Measurements from ENCODE around the gene INPP5F. TPM values are rescaled to one million over a fixed set of nuclear protein-coding genes. Genes with fewer than 3 reads are reported as not detected.
A peak's percentile ranks its signal among the peaks of the same experiment; 100 is the strongest.

Gene INPP5F
- polyA plus RNA-seq, 1 donor (not counting 4 experiments of a cell fraction or from before 2014, with no cell fraction given) = 21.1 TPM

- peak overlapping the region; percentile 6 for H2AFZ ChIP-seq (ENCODE audit: control insufficient read depth, low read length)
- FAIRE-seq (peak; percentile 34), DNase-seq (ENCODE audit: low read depth, low spot score) (no peak)
- no peaks in the 10 kb centered on the region for H3K9me1 ChIP-seq (ENCODE audit: control insufficient read depth, extremely low read depth, insufficient read depth, low read length)
- peaks cover 15% of the 10 kb centered on the region for H3K4me1 ChIP-seq (ENCODE audit: control insufficient read depth, extremely low read depth, insufficient read depth, low read length)
- TF ChIP-seq CTCF (optimal IDR thresholded peaks at IDR 0.05 in 1 of 3, IDR thresholded peaks at IDR 0.05 in 1 of 3, conservative IDR thresholded peaks at IDR 0.05 in 1 of 3; ENCODE audit: extremely low read depth in 1 of 3, insufficient read depth in 2 of 3, low read length in 3 of 3) (no peak), EZH2 (IDR thresholded peaks at IDR 0.05; ENCODE audit: low read length) (no peak)
- peak overlapping the region; percentile 70 for H3K27ac ChIP-seq (ENCODE audit: control insufficient read depth, insufficient read depth, low read length)
- H3K27me3 ChIP-seq (ENCODE audit: control insufficient read depth, extremely low read depth, insufficient read depth, low read length) = no peaks in the 10 kb centered on the region
- H3K9ac ChIP-seq (ENCODE audit: control insufficient read depth, extremely low read depth, insufficient read depth, low read length) = peak overlapping the region; percentile 84
- dilution Hi-C loops (cut with MboI; ENCODE audit: extremely low pct_ligation_motif_present, low sequenced_read_pairs) = no loop called here
- H4K20me1 ChIP-seq (ENCODE audit: control insufficient read depth, extremely low read depth, insufficient read depth, low read length) = peaks cover 7% of the 10 kb centered on the region
- no peaks in the 10 kb centered on the region for H3K9me3 ChIP-seq (ENCODE audit: control insufficient read depth, low read depth, low read length)
- peak overlapping the region; percentile 75 to 97 (median 80) for H3K4me3 ChIP-seq (ENCODE audit: control insufficient read depth in 2 of 3, extremely low read depth in 1 of 3, insufficient read depth in 2 of 3, low read depth in 1 of 3, low read length in 3 of 3)
- H3K36me3 ChIP-seq (ENCODE audit: control insufficient read depth in 2 of 2, extremely low read depth in 1 of 2, insufficient read depth in 2 of 2, low read length in 2 of 2) = peaks cover 0 to 1% of the 10 kb centered on the region in 2 experiments
- H3K4me2 ChIP-seq (ENCODE audit: control insufficient read depth, extremely low read depth, insufficient read depth, low read depth, low read length) = peak overlapping the region; percentile 91
- peaks cover 55% of the 10 kb centered on the region for H3K79me2 ChIP-seq (ENCODE audit: control insufficient read depth, insufficient read depth, low read length)
Measured at GRCh38 chr10:119871881-119872609, 146.2 kb downstream of the INPP5F start.

- Histone ChIP-seq H3K4me2 (ENCODE audit: control insufficient read depth, extremely low read depth, insufficient read depth, low read depth, low read length) (peak within 1 kb of the TSS; percentile 91), H4K20me1 (ENCODE audit: control insufficient read depth, extremely low read depth, insufficient read depth, low read length) (peaks cover 7% of the 10 kb centered on the region), H3K4me1 (ENCODE audit: control insufficient read depth, extremely low read depth, insufficient read depth, low read length) (peaks cover 13% of the 10 kb centered on the region), H3K27me3 (ENCODE audit: control insufficient read depth, extremely low read depth, insufficient read depth, low read length) (no peaks in the 10 kb centered on the region), H2AFZ (ENCODE audit: control insufficient read depth, low read length) (peak within 1 kb of the TSS; percentile 84), H3K9me1 (ENCODE audit: control insufficient read depth, extremely low read depth, insufficient read depth, low read length) (no peaks in the 10 kb centered on the region), H3K9me3 (ENCODE audit: control insufficient read depth, low read depth, low read length) (no peaks in the 10 kb centered on the region), H3K4me3 (ENCODE audit: control insufficient read depth in 2 of 3, extremely low read depth in 1 of 3, insufficient read depth in 2 of 3, low read depth in 1 of 3, low read length in 3 of 3) (peak within 1 kb of the TSS; percentile 75 to 97 (median 80)), H3K79me2 (ENCODE audit: control insufficient read depth, insufficient read depth, low read length) (peaks cover 51% of the 10 kb centered on the region), H3K36me3 (ENCODE audit: control insufficient read depth in 2 of 2, extremely low read depth in 1 of 2, insufficient read depth in 2 of 2, low read length in 2 of 2) (peaks cover 0 to 1% of the 10 kb centered on the region in 2 experiments), H3K27ac (ENCODE audit: control insufficient read depth, insufficient read depth, low read length) (peak within 1 kb of the TSS; percentile 70), H3K9ac (ENCODE audit: control insufficient read depth, extremely low read depth, insufficient read depth, low read length) (peak within 1 kb of the TSS; percentile 84)
- dilution Hi-C loops (cut with MboI; ENCODE audit: extremely low pct_ligation_motif_present, low sequenced_read_pairs) = no loop called here
- TF ChIP-seq CTCF (optimal IDR thresholded peaks at IDR 0.05 in 1 of 3, IDR thresholded peaks at IDR 0.05 in 1 of 3, conservative IDR thresholded peaks at IDR 0.05 in 1 of 3; ENCODE audit: extremely low read depth in 1 of 3, insufficient read depth in 2 of 3, low read length in 3 of 3) = no peak
- TF ChIP-seq EZH2 (IDR thresholded peaks at IDR 0.05; ENCODE audit: low read length) = no peak
- DNase-seq (ENCODE audit: low read depth, low spot score) (no peak), FAIRE-seq (no peak)
Measured at GRCh38 chr10:119872610-119872859, 146.7 kb downstream of the INPP5F start, which contains the start of gene MCMBP. Gene MCMBP, minus strand, starts transcription at chr10:119872843. Its CDS starts 259 bp downstream, at chr10:119872584.
